Suprapubic skin (tissue), 4 donors: ENCODE data around the gene TBC1D19.

Experiments
- CTCF ChIP-seq, 2 donors: fragments of 200-600 bp in 1 of 2; fragments of 450-650 bp in 1 of 2; sonication (generic) in 1 of 2; IDR thresholded peaks; one replicate each; pipeline ENCODE4 v1.5.1; 2016 to 2019; ENCODE audit warnings: antibody characterized with exemption in 2 of 2, mild to moderate bottlenecking in 1 of 2, moderate library complexity in 1 of 2
- EP300 ChIP-seq: sonication (generic); formaldehyde crosslinking; IDR thresholded peaks from one replicate; pipeline ENCODE4 v1.6.1; 2017; ENCODE audit warnings: antibody characterized with exemption
- POLR2A ChIP-seq, 2 donors: fragments of 450-650 bp; IDR thresholded peaks; one replicate each; pipeline ENCODE4 v1.6.1; 2017; ENCODE audit warnings: antibody characterized with exemption in 2 of 2, mild to moderate bottlenecking in 2 of 2, moderate library complexity in 2 of 2
- POLR2AphosphoS5 ChIP-seq, 3 donors: sonication (generic); formaldehyde crosslinking; IDR thresholded peaks; one replicate each; pipeline ENCODE4 v1.6.1; 2017; ENCODE audit warnings: antibody characterized with exemption in 3 of 3

GRCh38 chr4:26762650-26763049, 178.8 kb downstream of the TBC1D19 start:
- TF ChIP-seq CTCF (IDR thresholded peaks at IDR 0.05): no peak
- TF ChIP-seq POLR2A (IDR thresholded peaks at IDR 0.05): no peak
- no peak for TF ChIP-seq POLR2AphosphoS5 (IDR thresholded peaks at IDR 0.05)
- no peak for TF ChIP-seq EP300
